CD8-positive, alpha-beta memory T cell (primary cell): Measurements from ENCODE around the gene PTBP1. TPM values are rescaled to one million over a fixed set of nuclear protein-coding genes. Genes with fewer than 3 reads are reported as not detected.

Experiments
- CTCF ChIA-PET: fragments of 350-600 bp; sonication (Branson Sonifier 250); formaldehyde crosslinking; loops from one replicate; lab custom pipeline; 2021; ENCODE audit warnings: antibody characterized with exemption; lab: Charles Lee
- POLR2A ChIA-PET: fragments of 350-600 bp; sonication (Branson Sonifier 250); formaldehyde crosslinking; loops from one replicate; lab custom pipeline; 2021; ENCODE audit warnings: antibody characterized with exemption; lab: Charles Lee
- DNase-seq, 5 donors: peaks; one replicate each; pipeline versions ENCODE4 v3.0.0 to v3.0.0-alpha.2; 2020 to 2022; ENCODE audit warnings: mixed read lengths in 1 of 5
- H3K27ac ChIP-seq: one replicate; pipeline ENCODE4 v1.7.0; 2013; ENCODE audit warnings: low read depth, mild to moderate bottlenecking, low read length, moderate library complexity
- H3K27me3 ChIP-seq: 2 replicates; pipeline ENCODE4 v1.7.0; 2013; ENCODE audit warnings: low read length, mild to moderate bottlenecking; ENCODE audit not compliant: insufficient read depth, poor library complexity, severe bottlenecking
- H3K36me3 ChIP-seq: 2 replicates; pipeline ENCODE4 v1.7.0; 2013; ENCODE audit warnings: mild to moderate bottlenecking, low read length, moderate library complexity; ENCODE audit not compliant: insufficient read depth
- H3K4me1 ChIP-seq: 2 replicates; pipeline ENCODE4 v1.7.0; 2013; ENCODE audit warnings: mild to moderate bottlenecking, low read length, moderate library complexity; ENCODE audit not compliant: insufficient read depth
- H3K4me3 ChIP-seq: 2 replicates; pipeline ENCODE4 v1.7.0; 2013; ENCODE audit warnings: mild to moderate bottlenecking, low read length
- H3K9me3 ChIP-seq: 2 replicates; pipeline ENCODE4 v1.7.0; 2013; ENCODE audit warnings: mild to moderate bottlenecking, low read length
- H3K27ac Mint-ChIP-seq, 8 donors: one replicate each; pipeline ENCODE4 v1.8.0; 2020 to 2021; ENCODE audit warnings: mixed read lengths in 8 of 8, mild to moderate bottlenecking in 6 of 8, inconsistent platforms in 3 of 8, moderate library complexity in 3 of 8
- H3K27me3 Mint-ChIP-seq, 2 donors: one replicate each; pipeline ENCODE4 v1.8.0; 2020 to 2021; ENCODE audit warnings: mixed read lengths in 2 of 2, mild to moderate bottlenecking in 1 of 2, moderate library complexity in 1 of 2
- H3K36me3 Mint-ChIP-seq, 3 donors: one replicate each; pipeline ENCODE4 v1.8.0; 2020 to 2021; ENCODE audit warnings: mixed read lengths in 3 of 3, inconsistent platforms in 1 of 3, mild to moderate bottlenecking in 1 of 3
- H3K4me1 Mint-ChIP-seq, 3 donors: one replicate each; pipeline ENCODE4 v1.8.0; 2020 to 2021; ENCODE audit warnings: mixed read lengths in 3 of 3, inconsistent platforms in 1 of 3, mild to moderate bottlenecking in 1 of 3
- H3K4me3 Mint-ChIP-seq, 7 donors: one replicate each; pipeline ENCODE4 v1.8.0; 2020 to 2021; ENCODE audit warnings: mixed read lengths in 7 of 7, mild to moderate bottlenecking in 6 of 7, moderate library complexity in 4 of 7, inconsistent platforms in 2 of 7
- H3K9me3 Mint-ChIP-seq, 5 donors: one replicate each; pipeline ENCODE4 v1.8.0; 2020 to 2022; ENCODE audit warnings: mixed read lengths in 5 of 5, mild to moderate bottlenecking in 3 of 5, moderate library complexity in 2 of 5, inconsistent platforms in 1 of 5
- polyA plus RNA-seq: library from polyadenylated mRNA; unstranded; fragments of 300-500 nt; fragmentation: Illumina TruSeq; gene quantifications from one replicate; pipeline ENCODE4 v1.2.3, GENCODE V29; 2021
- total RNA-seq, 2 experiments: library from RNA; stranded (reverse); gene quantifications; one replicate each; pipeline ENCODE4 v1.2.3, GENCODE V29; 2021

Gene PTBP1
- total and polyA plus RNA-seq, 3 experiments from 2014 or later: 177 to 978 (median 969) TPM

- Mint-ChIP-seq H3K4me3 (peak overlapping the region in 1 of 7 donors; percentile 32), H3K9me3 (no peaks in the 10 kb centered on the region), H3K27me3 (peaks cover 0 to 8% of the 10 kb centered on the region in 2 donors), H3K36me3 (peaks cover 7 to 64% (median 10%) of the 10 kb centered on the region in 3 donors), H3K4me1 (peaks cover 7 to 9% (median 8%) of the 10 kb centered on the region in 3 donors), H3K27ac (no peak overlapping the region)
- peaks cover 31% of the 10 kb centered on the region for H3K36me3 ChIP-seq
- ChIA-PET CTCF (no interaction called here), POLR2A (no interaction called here)
- H3K27me3 ChIP-seq: no peaks in the 10 kb centered on the region
- no peak overlapping the region for H3K4me3 ChIP-seq
- H3K9me3 ChIP-seq: no peaks in the 10 kb centered on the region
- H3K27ac ChIP-seq: no peak overlapping the region
- H3K4me1 ChIP-seq: no peaks in the 10 kb centered on the region
- no peak for DNase-seq
These were observed 14.3 kb downstream of the PTBP1 start for GRCh38 chr19:811506-812048.

GRCh38 chr19:812049-812746, 14.9 kb downstream of the PTBP1 start:
- H3K4me3 Mint-ChIP-seq: peak overlapping the region in 1 of 7 donors; percentile 32
- peaks cover 7 to 57% (median 11%) of the 10 kb centered on the region in 3 donors for H3K36me3 Mint-ChIP-seq
- no peaks in the 10 kb centered on the region for H3K4me1 ChIP-seq
- CTCF ChIA-PET: no interaction called here
- H3K36me3 ChIP-seq: peaks cover 25% of the 10 kb centered on the region
- peaks cover 0 to 8% of the 10 kb centered on the region in 2 donors for H3K27me3 Mint-ChIP-seq
- no peak overlapping the region for H3K4me3 ChIP-seq
- POLR2A ChIA-PET: no interaction called here
- no peaks in the 10 kb centered on the region for H3K27me3 ChIP-seq
- no peak overlapping the region for H3K27ac Mint-ChIP-seq
- no peaks in the 10 kb centered on the region for H3K9me3 Mint-ChIP-seq
- H3K9me3 ChIP-seq: no peaks in the 10 kb centered on the region
- H3K27ac ChIP-seq: no peak overlapping the region
- H3K4me1 Mint-ChIP-seq: peaks cover 7 to 8% (median 7%) of the 10 kb centered on the region in 3 donors
- no peak for DNase-seq

GRCh38 chr19:812747-813218, 15.5 kb downstream of the PTBP1 start:
- Histone ChIP-seq H3K27me3 (no peaks in the 10 kb centered on the region), H3K27ac (no peak overlapping the region), H3K9me3 (no peaks in the 10 kb centered on the region), H3K4me3 (no peak overlapping the region), H3K36me3 (peaks cover 19% of the 10 kb centered on the region), H3K4me1 (no peaks in the 10 kb centered on the region)
- no peak for DNase-seq
- Mint-ChIP-seq H3K27ac (no peak overlapping the region), H3K9me3 (no peaks in the 10 kb centered on the region), H3K4me3 (no peak overlapping the region), H3K36me3 (peaks cover 3 to 52% (median 5%) of the 10 kb centered on the region in 3 donors), H3K4me1 (peaks cover 1 to 2% (median 1%) of the 10 kb centered on the region in 3 donors), H3K27me3 (peaks cover 0 to 2% of the 10 kb centered on the region in 2 donors)
- POLR2A ChIA-PET: interaction anchor here (0.7 kb wide), 1 partner anchor 632 kb away, joined by 4 read pairs; no protein-coding TSS in a partner anchor
- CTCF ChIA-PET: no interaction called here

DNA sequence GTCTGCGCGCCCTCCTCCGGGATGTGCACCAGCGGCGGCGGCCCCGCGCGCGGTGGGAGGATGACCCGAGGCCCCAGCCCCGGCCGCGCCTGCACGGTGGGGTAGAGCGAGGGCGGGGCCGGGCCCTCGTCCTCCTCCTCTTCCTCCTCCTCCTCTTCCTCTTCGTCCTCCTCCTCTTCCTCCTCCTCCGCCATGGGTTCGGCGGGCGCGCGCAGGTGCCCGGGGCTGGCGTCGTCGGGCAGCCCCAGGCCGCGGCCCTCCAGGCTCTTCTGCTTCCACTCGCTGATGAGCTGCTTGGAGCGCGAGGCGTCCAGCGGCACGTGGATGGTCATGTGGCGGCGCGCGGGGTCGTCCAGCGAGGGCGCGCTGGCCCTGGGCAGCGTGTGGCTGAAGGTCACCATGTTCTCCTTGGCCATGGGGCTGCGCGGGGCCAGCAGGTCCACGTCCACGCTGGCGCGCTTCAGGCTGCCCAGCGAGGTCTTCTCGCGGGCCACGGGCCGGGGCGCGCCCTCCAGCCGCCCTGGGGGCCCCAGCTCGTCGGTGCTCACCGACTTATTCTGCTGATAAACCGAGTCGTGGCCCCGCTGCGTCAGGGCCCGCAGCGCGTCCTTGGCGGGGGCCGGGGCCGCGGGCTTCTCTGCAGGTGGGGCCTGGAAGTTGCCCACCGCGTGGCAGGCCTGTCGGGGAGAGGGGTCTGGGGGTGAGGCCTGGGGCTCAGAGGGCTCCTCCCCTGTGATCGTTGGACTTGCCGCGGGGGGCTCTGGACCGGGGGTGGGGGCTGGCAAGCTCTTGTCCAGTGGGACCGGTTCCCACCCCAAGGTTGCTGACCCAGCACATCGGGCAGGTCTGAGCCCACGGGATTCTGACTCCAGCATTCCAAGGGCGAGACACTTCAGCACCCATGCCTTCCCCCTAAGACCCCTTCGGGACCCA, 16.2 kb downstream of the PTBP1 start:
- Mint-ChIP-seq H3K9me3 (no peaks in the 10 kb centered on the region), H3K27ac (peak overlapping the region in 2 of 8 donors; percentile 17 to 27), H3K4me3 (no peak overlapping the region), H3K36me3 (peaks cover 3 to 47% (median 4%) of the 10 kb centered on the region in 3 donors), H3K4me1 (no peaks in the 10 kb centered on the region), H3K27me3 (no peaks in the 10 kb centered on the region)
- CTCF ChIA-PET: no interaction called here
- no peak overlapping the region for H3K27ac ChIP-seq
- no peaks in the 10 kb centered on the region for H3K4me1 ChIP-seq
- peaks cover 15% of the 10 kb centered on the region for H3K36me3 ChIP-seq
- no peak overlapping the region for H3K4me3 ChIP-seq
- no peak for DNase-seq
- H3K9me3 ChIP-seq: no peaks in the 10 kb centered on the region
- no peaks in the 10 kb centered on the region for H3K27me3 ChIP-seq
- POLR2A ChIA-PET: interaction anchor here (0.7 kb wide), 1 partner anchor 631 kb away, joined by 4 read pairs; no protein-coding TSS in a partner anchor

GRCh38 chr19:814152-815078, 17.2 kb downstream of the PTBP1 start:
- no peaks in the 10 kb centered on the region for H3K27me3 ChIP-seq
- no peak overlapping the region for H3K4me3 ChIP-seq
- peaks cover 15% of the 10 kb centered on the region for H3K36me3 ChIP-seq
- H3K9me3 ChIP-seq: no peaks in the 10 kb centered on the region
- Mint-ChIP-seq H3K4me1 (no peaks in the 10 kb centered on the region), H3K4me3 (peak overlapping the region in 2 of 7 donors; percentile 23 to 31), H3K27ac (peak overlapping the region in 4 of 8 donors; percentile 27 to 72 (median 44)), H3K9me3 (no peaks in the 10 kb centered on the region), H3K36me3 (peaks cover 3 to 41% (median 4%) of the 10 kb centered on the region in 3 donors), H3K27me3 (no peaks in the 10 kb centered on the region)
- no peaks in the 10 kb centered on the region for H3K4me1 ChIP-seq
- CTCF ChIA-PET: no interaction called here
- DNase-seq: no peak
- POLR2A ChIA-PET: no interaction called here
- no peak overlapping the region for H3K27ac ChIP-seq

DNA sequence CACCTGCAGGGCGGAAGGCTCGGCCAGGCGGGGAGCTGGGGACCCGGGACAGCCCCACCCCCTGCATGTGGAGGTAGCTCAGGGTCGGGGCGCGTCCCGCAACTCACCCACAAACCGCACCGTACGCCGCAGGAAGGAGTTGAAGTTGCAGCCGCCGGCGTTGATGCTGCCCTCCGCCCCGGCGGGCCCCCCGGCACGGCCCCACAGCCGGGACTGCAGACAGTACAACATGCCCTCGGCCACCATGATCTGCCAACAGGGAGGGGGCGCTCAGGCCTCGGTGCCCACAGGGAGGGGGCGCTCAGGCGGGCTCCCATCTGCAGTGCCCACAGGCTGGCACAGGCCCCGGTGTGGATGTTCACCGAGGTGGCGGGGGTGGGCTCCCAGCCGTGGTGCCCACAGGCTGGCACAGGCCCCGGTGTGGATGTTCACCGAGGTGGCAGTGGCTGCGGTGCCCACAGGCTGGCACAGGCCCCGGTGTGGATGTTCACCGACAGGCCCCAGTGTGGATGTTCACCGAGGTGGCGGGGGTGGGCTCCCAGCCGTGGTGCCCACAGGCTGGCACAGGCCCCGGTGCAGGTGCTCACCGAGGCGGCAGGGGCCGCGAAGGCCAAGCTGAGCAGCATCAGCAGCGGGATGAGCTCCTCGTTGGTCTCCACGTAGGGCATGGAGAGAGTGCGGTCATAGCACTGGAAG, 18.0 kb downstream of the PTBP1 start:
- no peaks in the 10 kb centered on the region for H3K9me3 ChIP-seq
- Mint-ChIP-seq H3K4me1 (no peaks in the 10 kb centered on the region), H3K36me3 (peaks cover 0 to 33% (median 4%) of the 10 kb centered on the region in 3 donors), H3K4me3 (peak overlapping the region in 1 of 7 donors; percentile 54), H3K9me3 (no peaks in the 10 kb centered on the region), H3K27me3 (peaks cover 0 to 2% of the 10 kb centered on the region in 2 donors), H3K27ac (peak overlapping the region in 2 of 8 donors; percentile 60 to 72)
- no peak for DNase-seq
- H3K4me3 ChIP-seq: no peak overlapping the region
- H3K27me3 ChIP-seq: no peaks in the 10 kb centered on the region
- peaks cover 7% of the 10 kb centered on the region for H3K36me3 ChIP-seq
- CTCF ChIA-PET: no interaction called here
- no peak overlapping the region for H3K27ac ChIP-seq
- POLR2A ChIA-PET: no interaction called here
- H3K4me1 ChIP-seq: no peaks in the 10 kb centered on the region
